Smooth muscle cell (in vitro differentiated cells): ENCODE data around the gene MMRN1. TPM values are rescaled to one million over a fixed set of nuclear protein-coding genes. Genes with fewer than 3 reads are reported as not detected.

Source experiments
- DNase-seq: peaks from one replicate; lab custom pipeline; 2025; ENCODE audit not compliant: unreplicated experiment; lab: John Stamatoyannopoulos, UW
- H2AFZ ChIP-seq: fragments of 200-600 bp; sonication (generic); 2 replicates; pipeline ENCODE4 v1.6.0; 2016; ENCODE audit warnings: antibody characterized with exemption, low read depth, mild to moderate bottlenecking
- H3F3A ChIP-seq: fragments of 200-600 bp; sonication (generic); 2 replicates; pipeline ENCODE4 v1.6.0; 2017; ENCODE audit warnings: antibody characterized with exemption, low read depth
- H3K27ac ChIP-seq: fragments of 200-600 bp; sonication (generic); 2 replicates; pipeline ENCODE4 v1.5.1; 2016; ENCODE audit warnings: low read depth, mild to moderate bottlenecking
- H3K27me3 ChIP-seq: fragments of 200-600 bp; sonication (generic); 2 replicates; pipeline ENCODE4 v1.6.1; 2016; ENCODE audit warnings: low read depth, mild to moderate bottlenecking
- H3K36me3 ChIP-seq: fragments of 200-600 bp; sonication (generic); 2 replicates; pipeline ENCODE4 v1.5.1; 2016; ENCODE audit warnings: low read depth
- H3K4me1 ChIP-seq: fragments of 200-600 bp; sonication (generic); 2 replicates; pipeline ENCODE4 v1.5.1; 2016; ENCODE audit warnings: low read depth
- H3K4me2 ChIP-seq: fragments of 200-600 bp; sonication (generic); 2 replicates; pipeline ENCODE4 v1.6.0; 2016; ENCODE audit warnings: mild to moderate bottlenecking
- H3K4me3 ChIP-seq: fragments of 200-600 bp; sonication (generic); 2 replicates; pipeline ENCODE4 v1.5.1; 2016; ENCODE audit warnings: mild to moderate bottlenecking
- H3K79me2 ChIP-seq: fragments of 200-600 bp; sonication (generic); 2 replicates; pipeline ENCODE4 v1.6.0; 2016; ENCODE audit warnings: low read depth, mild to moderate bottlenecking
- H3K9ac ChIP-seq: fragments of 200-600 bp; sonication (generic); 2 replicates; pipeline ENCODE4 v1.6.0; 2016; ENCODE audit warnings: low read depth
- H3K9me3 ChIP-seq: fragments of 200-600 bp; sonication (generic); replicated peaks from 2 replicates; pipeline ENCODE4 v1.5.1; 2016; ENCODE audit warnings: low read depth
- H4K20me1 ChIP-seq: fragments of 200-600 bp; sonication (generic); 2 replicates; pipeline ENCODE4 v1.6.0; 2016; ENCODE audit warnings: low read depth
- CTCF ChIP-seq: fragments of 200-600 bp; sonication (generic); IDR thresholded peaks from 2 replicates; pipeline ENCODE4 v1.5.1; 2017; ENCODE audit warnings: borderline replicate concordance, mild to moderate bottlenecking, antibody characterized with exemption; ENCODE audit not compliant: insufficient read depth, poor library complexity, severe bottlenecking
- WGBS: methylation state at CpG from one replicate; pipeline ENCODE4 v1.1.7; 2016; ENCODE audit warnings: low lambda C conversion rate; 5-methylcytosine and 5-hydroxymethylcytosine counted together
- polyA plus RNA-seq: library from polyadenylated mRNA; unstranded; fragments of >200 nt; fragmentation: Nextera tagmentation; extraction: Ambion mirVana; gene quantifications from 2 replicates; pipeline ENCODE4 v1.2.1, GENCODE V29; 2016
- total RNA-seq: library from RNA; depleted of rRNA; stranded (reverse); fragments of >200 nt; gene quantifications from 2 replicates; pipeline ENCODE4 v1.2.3, GENCODE V29; 2014

The MMRN1 gene
- total and polyA plus RNA-seq, 2 experiments from 2014 or later, result 0.04 TPM; not detected in 1

- Histone ChIP-seq H3K4me3 (no peak overlapping the region), H4K20me1 (no peaks in the 10 kb centered on the region), H3K4me2 (no peak overlapping the region), H2AFZ (no peak overlapping the region), H3K4me1 (no peaks in the 10 kb centered on the region), H3K27ac (no peak overlapping the region), H3K36me3 (no peaks in the 10 kb centered on the region), H3F3A (no peaks in the 10 kb centered on the region), H3K79me2 (no peaks in the 10 kb centered on the region), H3K27me3 (no peaks in the 10 kb centered on the region), H3K9ac (no peak overlapping the region), H3K9me3 (no peaks in the 10 kb centered on the region)
- DNase-seq, result no peak
- TF ChIP-seq CTCF, result no peak
- 100% methylated on average over 1 of the region's 1 CpG for WGBS
Observed at GRCh38 chr4:89913623-89914022, 19.0 kb downstream of the MMRN1 start.

DNA sequence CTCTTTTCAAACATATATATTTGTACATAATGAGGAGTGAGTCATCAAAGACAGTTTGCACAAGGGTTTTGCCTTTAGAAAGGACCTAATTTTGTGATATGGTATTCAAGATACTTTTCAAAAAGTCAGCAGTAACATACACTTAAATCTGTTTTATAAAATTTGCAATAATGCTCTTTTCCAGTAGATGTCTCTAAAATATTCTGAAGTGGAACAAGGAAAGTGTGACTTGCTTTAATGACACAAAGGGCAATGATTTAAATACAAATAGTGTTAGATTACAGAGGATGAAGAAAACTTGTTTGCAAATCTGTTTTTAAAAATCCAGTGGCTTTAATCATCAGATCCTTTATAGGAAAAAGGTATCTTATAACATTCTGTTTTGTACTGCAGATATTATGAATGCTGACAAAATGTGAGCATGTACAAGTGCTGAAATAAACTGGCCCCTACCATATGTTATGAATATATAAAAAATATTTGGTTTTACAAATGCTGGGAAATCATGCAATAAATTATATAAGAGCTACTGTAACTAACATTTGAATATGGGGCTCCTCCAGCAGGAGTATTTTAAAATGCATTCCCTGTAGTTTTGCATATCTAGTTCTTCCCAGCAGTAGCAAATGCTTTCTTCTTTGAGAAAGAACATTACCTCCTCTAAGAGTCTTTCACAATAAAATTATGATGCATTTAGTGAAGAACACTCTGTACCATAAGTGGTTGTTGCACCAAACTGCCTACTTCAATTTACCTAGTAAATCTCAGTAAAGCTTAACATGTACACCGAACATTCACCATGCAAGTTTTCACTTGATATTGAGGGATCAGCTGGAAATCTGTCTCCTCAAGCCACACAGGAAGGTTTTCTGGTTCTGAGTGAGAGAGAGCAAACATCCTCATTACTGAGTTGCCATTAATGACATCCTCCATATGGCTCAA lies 20.2 kb downstream of the MMRN1 start:
- no peaks in the 10 kb centered on the region for H3K9me3 ChIP-seq
- no peak for TF ChIP-seq CTCF
- H3K9ac ChIP-seq, result no peak overlapping the region
- H3K36me3 ChIP-seq, result no peaks in the 10 kb centered on the region
- no peaks in the 10 kb centered on the region for H3F3A ChIP-seq
- H4K20me1 ChIP-seq, result no peaks in the 10 kb centered on the region
- 88% methylated on average over 1 of the region's 1 CpG for WGBS
- no peak overlapping the region for H3K27ac ChIP-seq
- H3K4me1 ChIP-seq, result no peaks in the 10 kb centered on the region
- no peak overlapping the region for H2AFZ ChIP-seq
- no peak for DNase-seq
- H3K79me2 ChIP-seq, result no peaks in the 10 kb centered on the region
- no peak overlapping the region for H3K4me3 ChIP-seq
- no peaks in the 10 kb centered on the region for H3K27me3 ChIP-seq
- no peak overlapping the region for H3K4me2 ChIP-seq

DNA sequence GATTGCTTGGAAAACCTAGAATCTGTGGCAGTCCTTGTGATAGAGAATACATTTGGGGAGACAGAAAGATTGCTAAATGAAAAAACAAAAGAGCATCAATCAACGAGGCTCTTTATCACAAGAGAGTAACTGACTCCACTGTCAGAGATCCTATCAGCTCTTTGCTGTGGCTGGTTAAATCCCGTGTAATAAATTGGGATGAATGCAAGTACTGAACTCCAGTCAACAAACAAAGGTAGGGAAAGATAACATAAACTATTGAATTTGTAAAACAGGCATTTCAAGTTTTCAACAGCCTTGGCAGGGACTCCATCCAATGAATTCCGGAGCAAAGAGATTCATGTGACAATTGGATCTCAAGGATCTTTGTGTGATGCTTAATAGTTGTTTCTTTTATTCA lies 21.3 kb downstream of the MMRN1 start:
- no peaks in the 10 kb centered on the region for H3K79me2 ChIP-seq
- no peaks in the 10 kb centered on the region for H3K36me3 ChIP-seq
- H3F3A ChIP-seq, result no peaks in the 10 kb centered on the region
- no peak for TF ChIP-seq CTCF
- H3K27ac ChIP-seq, result no peak overlapping the region
- H3K9ac ChIP-seq, result no peak overlapping the region
- H3K4me3 ChIP-seq, result no peak overlapping the region
- no peak overlapping the region for H2AFZ ChIP-seq
- no peaks in the 10 kb centered on the region for H3K9me3 ChIP-seq
- H3K4me1 ChIP-seq, result no peaks in the 10 kb centered on the region
- H4K20me1 ChIP-seq, result no peaks in the 10 kb centered on the region
- DNase-seq, result no peak
- H3K27me3 ChIP-seq, result no peaks in the 10 kb centered on the region
- 15% methylated on average over 3 of the region's 3 CpGs for WGBS
- H3K4me2 ChIP-seq, result no peak overlapping the region
